ENCODE data around the gene NPIPA5. TPM values are rescaled to one million over a fixed set of nuclear protein-coding genes. Genes with fewer than 3 reads are reported as not detected.
"Not testable (repeated sequence)": the region's sequence is repeated elsewhere in the genome, so short reads cannot be mapped to it uniquely, and the experiment has no call there.

Gene NPIPA5
- total RNA-seq (10 to 100 TPM in 3 of 7 donors, 1 to 10 TPM in 4; 3.9 to 15.1 (median 8.4) TPM), polyA plus RNA-seq (10 to 100 TPM in 2 of 3 donors, 1 to 10 TPM in 1; 1.8 to 30.6 (median 23.6) TPM)
- long read RNA-seq, donor 1 = 0 reads
- long read RNA-seq, donor 2 = 0 reads

DNA sequence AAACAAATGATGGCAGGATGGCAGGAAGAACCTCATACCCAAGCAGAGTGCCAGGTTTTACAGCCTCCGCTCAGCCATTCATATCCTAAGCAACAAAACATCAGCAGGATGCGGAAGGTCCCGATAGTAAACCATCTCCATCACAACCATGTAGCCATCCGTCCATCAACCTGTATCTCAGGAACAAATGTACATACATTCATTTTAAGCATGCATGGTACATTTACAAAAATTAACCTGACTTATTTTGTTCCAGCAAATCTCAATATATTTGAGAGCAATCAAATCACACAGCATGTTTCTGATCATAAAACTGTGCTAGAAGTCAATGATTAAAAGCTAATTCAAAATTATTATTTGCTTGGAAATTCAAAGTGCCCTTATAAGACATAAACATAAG lies at the start of gene NPIPA5:
Gene NPIPA5, minus strand, starts transcription at position 101 of the 400 bp plus-strand sequence. Its CDS starts 0 bp downstream, at position 101.
- H3K27ac ChIP-seq; H3K36me3 ChIP-seq; H3K27me3 ChIP-seq (replicated peaks in 1 of 7); H3K4me1 ChIP-seq; H3K9me3 ChIP-seq; intact Hi-C loops (cut with DNase I; ENCODE audit: low total_unique reads); DNase-seq; H3K4me3 ChIP-seq: not testable (repeated sequence)
- 73% methylated on average over 4 of the region's 4 CpGs; no CpG with 5 or more reads in 4 of the 5 donors for WGBS, 5 donors

DNA sequence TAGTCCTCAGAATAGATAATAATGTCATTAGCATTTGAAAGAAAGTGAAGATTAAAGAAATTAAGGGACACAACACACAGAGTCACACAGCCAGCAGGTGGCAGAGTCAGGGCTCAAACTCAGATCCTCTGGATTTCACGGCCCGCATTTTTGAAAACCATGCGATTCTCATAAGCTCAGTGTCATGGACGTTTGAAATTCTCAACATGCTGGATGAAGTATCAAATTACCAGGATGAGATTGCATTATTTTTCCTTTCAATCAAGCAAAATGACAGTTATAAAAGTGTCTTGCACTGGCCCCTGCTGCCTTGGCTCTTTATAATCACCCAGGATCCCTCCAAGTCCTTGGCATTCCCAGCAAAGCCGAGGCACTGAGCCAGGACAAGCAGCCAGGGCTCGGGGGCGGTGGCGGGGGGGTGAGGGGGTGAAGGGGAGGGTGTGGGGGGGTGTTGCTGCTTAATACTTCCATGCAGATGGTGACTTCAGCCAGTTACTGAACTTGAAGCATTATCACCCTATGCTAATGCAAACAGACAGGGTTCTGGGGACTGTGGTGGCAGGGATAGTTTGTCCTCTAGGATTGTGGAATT lies 49.6 kb upstream of the NPIPA5 start:
- no peak for TF ChIP-seq POLR2A (IDR thresholded peaks at IDR 0.05)
- peak in 2 of 3 donors; percentile 51 to 66 for TF ChIP-seq POLR2AphosphoS5 (IDR thresholded peaks at IDR 0.05)
- TF ChIP-seq, protein P1, sequence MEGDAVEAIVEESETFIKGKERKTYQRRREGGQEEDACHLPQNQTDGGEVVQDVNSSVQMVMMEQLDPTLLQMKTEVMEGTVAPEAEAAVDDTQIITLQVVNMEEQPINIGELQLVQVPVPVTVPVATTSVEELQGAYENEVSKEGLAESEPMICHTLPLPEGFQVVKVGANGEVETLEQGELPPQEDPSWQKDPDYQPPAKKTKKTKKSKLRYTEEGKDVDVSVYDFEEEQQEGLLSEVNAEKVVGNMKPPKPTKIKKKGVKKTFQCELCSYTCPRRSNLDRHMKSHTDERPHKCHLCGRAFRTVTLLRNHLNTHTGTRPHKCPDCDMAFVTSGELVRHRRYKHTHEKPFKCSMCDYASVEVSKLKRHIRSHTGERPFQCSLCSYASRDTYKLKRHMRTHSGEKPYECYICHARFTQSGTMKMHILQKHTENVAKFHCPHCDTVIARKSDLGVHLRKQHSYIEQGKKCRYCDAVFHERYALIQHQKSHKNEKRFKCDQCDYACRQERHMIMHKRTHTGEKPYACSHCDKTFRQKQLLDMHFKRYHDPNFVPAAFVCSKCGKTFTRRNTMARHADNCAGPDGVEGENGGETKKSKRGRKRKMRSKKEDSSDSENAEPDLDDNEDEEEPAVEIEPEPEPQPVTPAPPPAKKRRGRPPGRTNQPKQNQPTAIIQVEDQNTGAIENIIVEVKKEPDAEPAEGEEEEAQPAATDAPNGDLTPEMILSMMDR (IDR thresholded peaks at IDR 0.05 in 8 of 11, conservative IDR thresholded peaks at IDR 0.05 in 3 of 11) = peak; percentile 16 to 79 (median 62)
- Histone ChIP-seq H3K4me3 (no peak overlapping the region), H3K9me3 (no peaks in the 10 kb centered on the region), H3K4me1 (peaks cover 0 to 9% (median 0%) of the 10 kb centered on the region in 6 donors), H3K27ac (peak overlapping the region in 1 of 8 donors; percentile 22), H3K36me3 (no peaks in the 10 kb centered on the region), H3K27me3 (replicated peaks in 1 of 7) (no peaks in the 10 kb centered on the region)
- DNase-seq = peak; percentile 81
- intact Hi-C loops (cut with DNase I; ENCODE audit: low total_unique reads) = loop anchor here (5.0 kb wide), 1 partner anchor 275 kb away; no protein-coding TSS in a partner anchor
- 11 to 32% (median 24%) methylated on average over 8 of the region's 8 CpGs for WGBS, 5 donors

GRCh38 chr16:15426796-15427195 lies 48.7 kb upstream of the NPIPA5 start:
- no peaks in the 10 kb centered on the region for H3K36me3 ChIP-seq
- no peak for DNase-seq
- no peak overlapping the region for H3K27ac ChIP-seq
- H3K4me1 ChIP-seq = peaks cover 0 to 9% (median 0%) of the 10 kb centered on the region in 6 donors
- H3K4me3 ChIP-seq = no peak overlapping the region
- intact Hi-C loops (cut with DNase I; ENCODE audit: low total_unique reads) = loop anchor here (5.0 kb wide), 1 partner anchor 276 kb away; no protein-coding TSS in a partner anchor
- 66 to 86% (median 80%) methylated on average over 6 of the region's 6 CpGs for WGBS, 5 donors
- H3K27me3 ChIP-seq (replicated peaks in 1 of 7) = no peaks in the 10 kb centered on the region
- TF ChIP-seq POLR2AphosphoS5 (IDR thresholded peaks at IDR 0.05) (no peak), POLR2A (IDR thresholded peaks at IDR 0.05) (no peak)
- no peaks in the 10 kb centered on the region for H3K9me3 ChIP-seq

DNA sequence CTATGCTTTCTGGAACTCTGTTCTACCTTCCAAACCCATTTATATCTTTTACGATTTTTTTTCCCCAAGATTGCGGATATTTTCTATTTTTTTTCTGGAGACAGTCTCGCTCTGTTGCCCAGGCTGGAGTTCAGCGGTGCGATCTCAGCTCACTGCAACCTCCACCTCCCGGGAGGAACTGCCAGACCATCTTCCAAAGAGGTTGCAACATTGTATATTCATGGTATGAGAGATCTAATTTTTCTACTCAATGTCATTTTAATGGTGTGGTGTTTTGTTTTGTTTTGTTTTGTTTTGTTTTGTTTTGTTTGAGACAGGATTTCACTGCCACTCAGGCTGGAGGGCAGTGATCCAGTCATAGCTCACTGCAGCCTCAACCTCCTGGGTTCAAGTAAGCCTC lies 47.8 kb upstream of the NPIPA5 start:
- TF ChIP-seq, protein P1 (IDR thresholded peaks at IDR 0.05 in 8 of 11, conservative IDR thresholded peaks at IDR 0.05 in 3 of 11) = no peak
- TF ChIP-seq POLR2AphosphoS5 (IDR thresholded peaks at IDR 0.05) (no peak), POLR2A (IDR thresholded peaks at IDR 0.05) (no peak)
- H3K9me3 ChIP-seq = no peaks in the 10 kb centered on the region
- no peaks in the 10 kb centered on the region for H3K27me3 ChIP-seq (replicated peaks in 1 of 7)
- peaks cover 0 to 9% (median 0%) of the 10 kb centered on the region in 6 donors for H3K4me1 ChIP-seq
- WGBS, 5 donors = 83 to 90% (median 88%) methylated on average over 6 of the region's 6 CpGs
- no peak overlapping the region for H3K27ac ChIP-seq
- intact Hi-C loops (cut with DNase I; ENCODE audit: low total_unique reads) = loop anchor here (5.0 kb wide), 1 partner anchor 276 kb away; no protein-coding TSS in a partner anchor
- H3K36me3 ChIP-seq = no peaks in the 10 kb centered on the region
- no peak for DNase-seq
- no peak overlapping the region for H3K4me3 ChIP-seq

- intact Hi-C loops (cut with DNase I; ENCODE audit: low total_unique reads) = no loop called here
- Histone ChIP-seq H3K4me1 (no peaks in the 10 kb centered on the region), H3K4me3 (no peak overlapping the region), H3K27ac (no peak overlapping the region), H3K9me3 (no peaks in the 10 kb centered on the region), H3K27me3 (replicated peaks in 1 of 7) (no peaks in the 10 kb centered on the region), H3K36me3 (no peaks in the 10 kb centered on the region)
- DNase-seq = no peak
- 82 to 94% (median 86%) methylated on average over 8 of the region's 8 CpGs for WGBS, 5 donors
- TF ChIP-seq, protein P1 (IDR thresholded peaks at IDR 0.05 in 8 of 11, conservative IDR thresholded peaks at IDR 0.05 in 3 of 11) = no peak
- no peak for TF ChIP-seq POLR2AphosphoS5 (IDR thresholded peaks at IDR 0.05)
- TF ChIP-seq POLR2A (IDR thresholded peaks at IDR 0.05) = no peak
These were observed 44.1 kb upstream of the NPIPA5 start for GRCh38 chr16:15422222-15422621.

DNA sequence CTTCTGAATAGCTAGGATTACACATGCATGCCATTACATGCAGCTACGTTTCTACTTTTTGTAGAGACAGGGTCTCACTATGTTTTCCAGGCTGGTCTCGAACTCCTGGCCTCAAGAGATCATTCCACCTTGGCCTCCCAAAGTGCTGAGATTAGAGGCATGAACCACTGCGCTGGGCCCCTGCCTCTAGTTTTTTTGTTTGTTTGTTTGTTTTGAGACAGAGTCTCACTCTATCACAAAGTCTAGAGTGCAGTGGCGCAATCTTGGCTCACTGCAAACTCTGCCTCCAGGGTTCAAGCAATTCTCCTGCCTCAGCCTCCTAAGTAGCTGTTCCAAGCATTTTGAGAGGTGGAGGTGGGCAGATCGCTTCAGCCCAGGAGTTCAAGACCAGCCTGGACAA lies 43.6 kb upstream of the NPIPA5 start:
- H3K9me3 ChIP-seq; DNase-seq; intact Hi-C loops (cut with DNase I; ENCODE audit: low total_unique reads); H3K27ac ChIP-seq; H3K27me3 ChIP-seq (replicated peaks in 1 of 7); H3K4me1 ChIP-seq; H3K36me3 ChIP-seq; H3K4me3 ChIP-seq: not testable (repeated sequence)
- 85 to 91% (median 89%) methylated on average over 5 of the region's 5 CpGs for WGBS, 5 donors
